Gastroesophageal sphincter (tissue), 3 donors: ENCODE measurements around the gene PGA4.

ENCODE experiments used
- CTCF ChIP-seq, 4 experiments: fragments of 200-600 bp in 2 of 4; fragments of 450-650 bp in 2 of 4; sonication (generic) in 1 of 4; IDR thresholded peaks; one replicate each; pipeline ENCODE4 v1.5.1; 2017 to 2019; ENCODE audit warnings: antibody characterized with exemption in 4 of 4, mild to moderate bottlenecking in 2 of 4, moderate library complexity in 2 of 4
- EP300 ChIP-seq: sonication (generic); formaldehyde crosslinking; IDR thresholded peaks from one replicate; pipeline ENCODE4 v1.6.1; 2017; ENCODE audit warnings: antibody characterized with exemption, mild to moderate bottlenecking
- POLR2A ChIP-seq, 2 donors: fragments of 450-650 bp; IDR thresholded peaks; one replicate each; pipeline ENCODE4 v1.6.1; 2017; ENCODE audit warnings: antibody characterized with exemption in 2 of 2, mild to moderate bottlenecking in 2 of 2, moderate library complexity in 1 of 2
- POLR2AphosphoS5 ChIP-seq: sonication (generic); formaldehyde crosslinking; IDR thresholded peaks from one replicate; pipeline ENCODE4 v1.6.1; 2017; ENCODE audit warnings: antibody characterized with exemption

DNA sequence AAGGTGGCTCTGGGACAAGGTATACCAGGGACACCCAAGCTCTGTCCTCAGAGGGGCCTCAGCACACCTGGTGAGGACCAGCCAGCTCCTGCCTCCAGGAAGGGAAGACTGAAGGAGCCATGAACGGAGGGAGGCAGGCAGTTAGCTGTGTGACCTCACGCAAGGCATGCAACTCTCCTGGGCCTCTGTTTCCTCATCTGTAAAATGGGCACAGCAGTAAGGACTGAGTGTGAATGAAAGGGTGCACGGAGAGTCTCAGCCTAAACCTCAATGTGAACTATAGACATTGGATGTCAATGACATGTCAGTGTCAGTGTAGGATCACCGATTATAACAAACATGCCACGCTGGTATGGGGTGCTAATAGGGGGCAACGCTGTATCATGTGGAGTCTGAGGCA is 37.2 kb downstream of the PGA4 start:
- no peak for TF ChIP-seq POLR2A (IDR thresholded peaks at IDR 0.05)
- no peak for TF ChIP-seq CTCF (IDR thresholded peaks at IDR 0.05)
- TF ChIP-seq POLR2AphosphoS5: no peak
- TF ChIP-seq EP300: no peak
